HG03442 (cell line): Measurements from ENCODE around the gene TNFRSF21.
"Not testable (repeated sequence)": the region's sequence is repeated elsewhere in the genome, so short reads cannot be mapped to it uniquely, and the experiment has no call there.

Source experiments
- ATAC-seq: cut with Tn5 transposase; IDR thresholded peaks from one replicate; pipeline ENCODE4 v1.9.1; 2021; ENCODE audit warnings: mild to moderate bottlenecking, moderate library complexity; ENCODE audit not compliant: unreplicated experiment

Gene TNFRSF21

GRCh38 chr6:47290124-47290834, 19.4 kb downstream of the TNFRSF21 start:
- ATAC-seq = no peak

- no peak for ATAC-seq
Observed at GRCh38 chr6:47288267-47289090, 21.2 kb downstream of the TNFRSF21 start.

GRCh38 chr6:47286301-47286700, 23.4 kb downstream of the TNFRSF21 start:
- no peak for ATAC-seq

GRCh38 chr6:47283993-47284392, 25.7 kb downstream of the TNFRSF21 start:
- ATAC-seq = no peak

GRCh38 chr6:47278545-47278944, 31.2 kb downstream of the TNFRSF21 start:
- ATAC-seq = no peak

GRCh38 chr6:47277702-47278101, 32.0 kb downstream of the TNFRSF21 start:
- no peak for ATAC-seq

- no peak for ATAC-seq
Observed at GRCh38 chr6:47276377-47276776, 33.3 kb downstream of the TNFRSF21 start.

GRCh38 chr6:47275640-47276039, 34.1 kb downstream of the TNFRSF21 start:
- ATAC-seq = no peak

GRCh38 chr6:47275132-47275531, 34.6 kb downstream of the TNFRSF21 start:
- not testable (repeated sequence) for ATAC-seq

GRCh38 chr6:47268572-47269187, 41.0 kb downstream of the TNFRSF21 start:
- ATAC-seq = no peak

GRCh38 chr6:47267301-47267700, 42.4 kb downstream of the TNFRSF21 start:
- no peak for ATAC-seq

GRCh38 chr6:47265971-47266370, 43.7 kb downstream of the TNFRSF21 start:
- ATAC-seq = no peak

- no peak for ATAC-seq
Observed at GRCh38 chr6:47264775-47265184, 44.9 kb downstream of the TNFRSF21 start.

- no peak for ATAC-seq
Observed at GRCh38 chr6:47263268-47263667, 46.4 kb downstream of the TNFRSF21 start.

GRCh38 chr6:47262231-47262630, 47.5 kb downstream of the TNFRSF21 start:
- ATAC-seq = no peak

GRCh38 chr6:47261191-47261590, 48.5 kb downstream of the TNFRSF21 start:
- no peak for ATAC-seq

- no peak for ATAC-seq
Observed at GRCh38 chr6:47260021-47260420, 49.7 kb downstream of the TNFRSF21 start.

GRCh38 chr6:47258724-47259347, 50.9 kb downstream of the TNFRSF21 start:
- ATAC-seq = no peak

- no peak for ATAC-seq
Observed at GRCh38 chr6:47256981-47257730, 52.5 kb downstream of the TNFRSF21 start.

- ATAC-seq = no peak
Observed at GRCh38 chr6:47256361-47256760, 53.3 kb downstream of the TNFRSF21 start.

GRCh38 chr6:47254906-47255305, 54.8 kb downstream of the TNFRSF21 start:
- no peak for ATAC-seq
